ENCODE results near the gene HTR3B.
"Not testable (repeated sequence)": the region's sequence is repeated elsewhere in the genome, so short reads cannot be mapped to it uniquely, and the experiment has no call there.

HTR3B gene

DNA sequence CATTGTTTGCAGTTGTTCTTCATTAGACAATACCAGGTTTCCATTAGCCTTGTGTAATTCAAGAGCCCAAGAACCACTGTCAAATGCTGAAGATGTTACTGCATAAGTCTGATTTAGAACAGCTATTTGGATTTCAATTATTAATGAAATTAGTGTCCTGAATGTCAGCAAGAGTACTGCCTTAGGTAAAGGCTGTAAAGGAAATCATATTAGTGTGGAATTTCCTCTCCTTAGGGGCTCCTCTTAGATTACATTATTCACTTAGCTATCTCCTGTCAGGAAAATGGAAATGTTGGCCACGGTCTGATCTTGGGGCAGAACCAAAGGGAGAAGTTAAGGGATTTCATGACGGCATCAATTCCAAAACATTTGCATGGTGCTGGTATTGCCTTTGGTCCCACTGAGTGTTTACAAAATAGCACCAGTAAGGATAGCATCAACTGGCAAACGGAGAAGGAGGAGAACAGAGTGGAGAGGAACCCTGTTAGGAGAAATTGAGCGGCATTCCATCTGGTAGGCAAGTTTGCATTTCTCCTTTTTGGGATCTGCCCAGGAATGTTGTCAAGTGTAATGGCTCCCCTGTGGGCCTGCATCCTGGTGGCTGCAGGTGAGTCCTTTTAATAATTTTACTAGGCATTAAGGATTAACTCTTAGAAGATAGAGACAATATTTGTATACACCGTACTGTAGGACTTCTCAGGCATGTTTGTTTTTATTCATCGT, at the start of gene HTR3B:
Gene HTR3B, plus strand, starts transcription at position 418 of the 723 bp plus-strand sequence. Its CDS starts 138 bp downstream, at position 556.
- DNase-seq = no peak

- DNase-seq = no peak
Measured at GRCh38 chr11:113855803-113856202, 48.8 kb upstream of the HTR3B start.

- DNase-seq = no peak
Measured at GRCh38 chr11:113856966-113857759, 47.4 kb upstream of the HTR3B start.

DNA sequence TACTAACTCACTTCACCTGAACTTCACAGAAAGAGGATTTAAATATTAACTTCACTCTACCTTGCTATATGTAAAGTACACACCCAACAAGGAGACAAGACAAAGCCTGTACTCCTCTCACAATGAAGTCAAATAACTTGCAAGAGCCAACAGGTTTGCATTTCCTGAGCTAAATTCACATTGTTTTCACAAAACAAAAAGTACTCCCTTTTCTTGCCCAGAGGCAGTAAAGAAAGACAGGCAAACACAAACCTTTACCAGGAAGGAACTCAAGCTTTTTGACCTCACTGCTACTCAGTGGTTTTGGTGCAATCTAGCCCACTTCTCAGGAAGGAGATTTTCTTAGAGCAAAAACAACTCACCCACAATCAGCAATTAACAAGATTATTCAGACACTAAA, 44.9 kb upstream of the HTR3B start:
- no peak for DNase-seq

GRCh38 chr11:113862435-113862834, 42.2 kb upstream of the HTR3B start:
- DNase-seq = no peak

DNA sequence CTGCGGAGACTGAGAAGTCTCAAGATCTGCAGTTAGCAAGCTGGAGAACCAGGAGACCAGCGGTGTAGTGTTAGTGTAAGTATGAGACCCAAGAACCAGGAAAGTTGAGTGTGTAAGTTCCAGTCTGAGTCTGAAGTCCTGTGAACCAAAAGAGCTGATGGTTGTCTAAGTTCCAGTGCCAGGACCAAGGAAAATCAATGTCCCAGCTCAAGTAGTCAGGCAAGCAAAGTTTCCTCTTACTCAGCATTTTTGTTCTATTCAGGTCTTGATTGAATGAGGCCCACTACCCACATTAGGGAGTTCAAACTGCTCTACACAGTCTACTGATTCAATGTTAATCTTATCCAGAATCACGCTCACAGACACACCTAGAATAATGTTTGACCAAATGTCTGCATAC, 40.2 kb upstream of the HTR3B start:
- no peak for DNase-seq

- no peak for DNase-seq
Measured at GRCh38 chr11:113865873-113866272, 38.7 kb upstream of the HTR3B start.

DNA sequence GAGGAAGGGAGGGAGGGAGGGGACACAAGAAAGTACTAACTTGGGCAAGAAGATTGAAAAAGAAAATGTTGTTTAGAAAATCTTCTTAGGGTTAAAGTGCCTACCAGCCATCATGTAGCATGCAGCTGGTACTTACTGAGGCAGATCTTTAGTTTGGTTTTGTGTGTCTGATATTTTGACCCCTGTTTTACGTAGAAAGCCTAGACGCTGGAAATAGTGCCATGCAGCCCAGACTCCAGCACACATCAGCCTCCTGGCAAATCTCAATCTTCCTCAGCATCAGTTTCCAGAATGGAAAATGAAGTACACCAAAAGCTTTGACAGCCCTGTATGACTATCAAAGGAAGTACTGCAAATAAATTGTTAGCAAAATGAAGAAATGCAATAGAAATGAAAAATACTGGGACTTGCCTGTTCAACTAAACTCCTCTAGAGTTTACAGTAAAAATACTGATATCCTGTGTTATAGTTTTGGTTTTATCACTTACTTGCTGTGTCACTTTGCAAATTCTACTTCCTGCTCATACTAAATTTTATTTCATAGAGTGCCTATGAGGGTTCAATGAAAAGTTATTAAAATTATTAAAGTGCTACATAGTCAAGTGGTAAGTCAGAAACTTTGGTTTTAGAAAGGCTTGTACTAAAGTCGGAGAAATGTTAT, 36.6 kb upstream of the HTR3B start:
- DNase-seq = no peak

DNA sequence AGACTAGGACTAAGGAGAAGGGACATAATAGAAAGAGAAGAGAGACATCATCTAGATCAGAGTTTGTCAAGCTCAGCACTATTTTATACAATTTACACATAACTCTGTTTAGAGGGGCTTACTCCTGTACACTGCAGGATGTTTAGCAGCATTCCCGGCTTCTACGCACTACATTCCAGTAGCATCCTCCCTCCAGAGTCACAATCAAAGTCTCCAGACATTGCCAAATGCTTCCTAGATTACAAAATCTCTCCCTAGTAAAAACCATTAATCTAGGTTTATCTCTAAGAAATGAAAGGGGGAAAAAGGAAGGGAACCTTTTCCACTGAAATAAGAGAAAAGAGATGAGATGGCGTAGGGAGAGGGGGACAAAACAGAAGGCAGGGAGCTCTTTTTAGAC, 33.3 kb upstream of the HTR3B start:
- no peak for DNase-seq

- DNase-seq = no peak
Measured at GRCh38 chr11:113873236-113873626, 31.4 kb upstream of the HTR3B start.

DNA sequence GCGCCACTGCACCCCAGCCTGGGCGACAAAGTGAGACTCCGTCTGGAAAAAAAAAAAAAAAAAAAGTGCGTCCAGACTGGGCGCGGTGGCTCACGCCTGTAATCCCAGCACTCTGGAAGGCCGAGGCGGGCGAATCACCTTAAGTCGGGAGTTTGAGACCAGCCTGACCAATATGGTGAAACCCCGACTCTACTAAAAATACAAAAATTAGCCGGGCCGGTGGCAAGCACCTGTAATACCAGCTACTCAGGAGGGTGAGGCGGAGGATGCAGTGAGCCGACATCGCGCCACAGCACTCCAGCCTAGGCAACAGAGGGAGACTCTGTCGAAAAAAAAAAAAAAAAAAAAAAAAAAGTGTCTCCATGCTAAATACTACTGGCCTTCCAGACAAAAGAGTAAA, 30.5 kb upstream of the HTR3B start:
- no peak for DNase-seq

GRCh38 chr11:113874581-113875233, 29.9 kb upstream of the HTR3B start:
- DNase-seq = peak; percentile 12

DNA sequence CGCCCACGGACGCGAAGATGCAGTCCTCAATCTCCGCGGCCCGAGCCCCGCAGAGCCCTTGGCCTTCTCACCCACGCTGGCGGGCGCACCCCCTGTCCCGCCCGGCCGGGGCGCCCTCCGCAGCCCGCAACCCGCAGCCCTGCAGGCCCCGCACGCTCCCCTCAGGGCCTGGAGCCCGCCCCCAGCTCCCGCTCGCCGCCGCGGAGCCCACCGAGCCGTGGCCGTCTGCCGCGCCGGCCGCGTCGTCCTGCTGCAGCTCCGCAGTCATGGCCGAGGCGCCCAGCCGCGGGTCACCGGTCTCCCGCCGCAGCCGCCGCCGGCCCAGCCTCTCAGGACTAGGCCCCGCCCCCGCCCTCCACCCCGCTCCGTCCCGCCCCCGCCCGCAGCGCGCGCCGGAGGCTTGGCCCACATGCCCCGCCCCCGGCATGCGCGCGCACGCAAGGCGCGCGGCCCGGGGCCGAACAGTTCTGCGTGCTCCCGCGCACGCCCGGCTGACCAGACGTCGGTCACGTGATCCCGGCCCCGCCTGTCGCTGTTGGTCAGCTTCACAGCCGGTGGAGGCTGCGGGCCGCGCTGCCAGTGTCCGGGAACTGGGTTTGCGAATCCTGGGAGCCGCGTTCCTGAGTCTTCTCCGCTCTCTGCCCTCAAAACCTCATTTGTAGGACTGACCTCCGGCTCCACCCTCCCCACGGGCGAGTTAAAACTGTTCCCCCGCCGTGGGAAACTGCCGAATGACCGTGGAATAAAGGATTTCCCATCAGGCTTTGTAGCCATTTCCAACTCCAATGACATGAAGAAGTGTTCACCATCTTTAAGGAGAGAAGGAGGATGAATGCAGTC, 29.1 kb upstream of the HTR3B start, which contains the start of gene USP28:
Gene USP28, minus strand, starts transcription at position 339 of the 840 bp plus-strand sequence. Its CDS starts 71 bp downstream, at position 268.
- DNase-seq = peak; percentile 91

DNA sequence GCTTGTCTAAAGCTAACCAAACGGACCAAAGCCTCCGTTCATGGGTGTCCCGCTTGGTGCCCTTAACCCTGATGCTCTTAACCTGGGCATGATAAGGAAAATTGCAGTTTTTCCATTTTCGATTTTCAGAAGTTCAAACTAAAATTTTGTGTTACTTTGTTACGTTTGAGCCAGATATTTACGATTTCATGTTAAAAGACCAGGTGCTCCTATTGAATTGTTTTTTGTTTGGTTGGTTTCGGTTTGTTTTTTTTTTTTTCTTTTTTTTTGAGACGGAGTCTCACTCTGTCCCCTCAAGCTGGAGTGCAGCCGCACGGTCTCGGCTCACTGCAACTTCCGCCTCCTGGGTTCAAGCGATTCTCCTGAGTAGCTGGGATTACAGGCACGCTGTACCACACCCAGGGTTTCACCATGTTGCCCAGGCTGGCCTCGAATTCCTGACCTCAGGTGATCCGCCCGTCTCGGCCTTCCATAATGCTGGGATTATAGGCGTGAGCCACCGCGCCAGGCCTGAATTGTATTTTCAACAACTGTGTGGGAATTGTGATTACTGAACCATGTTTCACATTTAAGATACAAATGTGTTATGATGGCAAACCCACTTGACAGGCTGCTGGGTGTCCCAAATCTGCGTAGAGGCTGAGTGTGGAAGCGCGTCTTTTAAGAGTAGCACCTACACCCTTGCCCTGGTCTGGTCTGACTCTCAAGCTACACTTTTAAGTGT, 28.4 kb upstream of the HTR3B start:
- DNase-seq = no peak

- DNase-seq = no peak
Measured at GRCh38 chr11:113876798-113877669, 27.6 kb upstream of the HTR3B start.

DNA sequence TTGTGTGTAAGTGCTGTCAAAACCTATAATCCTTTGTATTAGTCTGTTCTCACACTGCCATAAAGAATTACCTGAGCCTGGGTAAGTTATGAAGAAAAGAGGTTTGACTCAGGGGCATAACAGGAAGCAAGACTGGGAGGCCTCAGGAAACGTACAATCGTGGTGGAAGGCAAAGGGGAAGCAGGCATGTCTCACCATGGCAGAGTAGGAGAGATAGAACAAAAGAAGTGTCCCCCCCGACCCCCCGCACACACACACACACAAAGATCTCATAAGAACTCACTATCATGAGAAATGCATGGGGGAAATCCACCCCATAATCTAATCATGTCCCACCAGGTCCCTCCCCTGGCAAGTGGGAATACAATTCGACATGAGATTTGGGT, 26.9 kb upstream of the HTR3B start:
- no peak for DNase-seq

GRCh38 chr11:113879446-113879845, 25.1 kb upstream of the HTR3B start:
- DNase-seq = not testable (repeated sequence)

GRCh38 chr11:113880971-113881370, 23.6 kb upstream of the HTR3B start:
- DNase-seq = no peak

GRCh38 chr11:113881856-113882255, 22.7 kb upstream of the HTR3B start:
- DNase-seq = no peak

DNA sequence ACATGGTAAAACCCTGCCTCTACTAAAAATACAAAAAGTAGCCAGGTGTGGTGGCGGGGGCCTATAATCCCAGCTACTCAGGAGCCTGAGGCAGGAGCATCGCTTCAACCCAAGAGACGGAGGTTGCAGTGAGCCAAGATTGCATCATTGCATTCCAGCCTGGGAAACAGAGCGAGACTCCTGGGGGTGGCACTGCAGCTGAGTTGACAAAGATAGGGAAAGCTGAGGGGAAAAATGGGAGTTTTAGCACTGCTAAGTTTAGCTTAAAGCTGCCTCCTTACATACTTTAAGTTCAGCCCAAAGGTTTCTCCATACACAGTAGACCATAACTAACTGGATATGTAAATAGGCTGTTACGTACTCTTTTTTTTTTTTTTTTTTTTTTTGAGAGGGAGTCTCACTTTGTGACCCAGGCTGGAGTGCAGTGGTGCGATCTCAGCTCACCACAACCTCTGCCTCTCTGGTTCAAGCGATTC, 20.2 kb upstream of the HTR3B start:
- no peak for DNase-seq

Measured in hematopoietic multipotent progenitor cell treated with erythropoietin and hydrocortisone succinate and interleukin-3 and kit ligand, for 8 days (in vitro differentiated cells).